Fibroblast of lung (primary cell): ENCODE measurements around the gene TMEM8B.

Experiments used
- CTCF ChIP-seq, 2 donors: IDR thresholded peaks in 1 of 2; conservative IDR thresholded peaks in 1 of 2; 1 replicate in 1 of 2; 2 replicates in 1 of 2; pipeline ENCODE4 v1.5.1; 2011 to 2012; ENCODE audit warnings: low read length in 2 of 2, control low read depth in 1 of 2, inconsistent platforms in 1 of 2, low read depth in 1 of 2, mild to moderate bottlenecking in 1 of 2
- EZH2 ChIP-seq: IDR thresholded peaks from 2 replicates; pipeline ENCODE4 v1.5.1; 2012; ENCODE audit warnings: low read length, control low read depth, mild to moderate bottlenecking; ENCODE audit errors: missing control alignments

DNA sequence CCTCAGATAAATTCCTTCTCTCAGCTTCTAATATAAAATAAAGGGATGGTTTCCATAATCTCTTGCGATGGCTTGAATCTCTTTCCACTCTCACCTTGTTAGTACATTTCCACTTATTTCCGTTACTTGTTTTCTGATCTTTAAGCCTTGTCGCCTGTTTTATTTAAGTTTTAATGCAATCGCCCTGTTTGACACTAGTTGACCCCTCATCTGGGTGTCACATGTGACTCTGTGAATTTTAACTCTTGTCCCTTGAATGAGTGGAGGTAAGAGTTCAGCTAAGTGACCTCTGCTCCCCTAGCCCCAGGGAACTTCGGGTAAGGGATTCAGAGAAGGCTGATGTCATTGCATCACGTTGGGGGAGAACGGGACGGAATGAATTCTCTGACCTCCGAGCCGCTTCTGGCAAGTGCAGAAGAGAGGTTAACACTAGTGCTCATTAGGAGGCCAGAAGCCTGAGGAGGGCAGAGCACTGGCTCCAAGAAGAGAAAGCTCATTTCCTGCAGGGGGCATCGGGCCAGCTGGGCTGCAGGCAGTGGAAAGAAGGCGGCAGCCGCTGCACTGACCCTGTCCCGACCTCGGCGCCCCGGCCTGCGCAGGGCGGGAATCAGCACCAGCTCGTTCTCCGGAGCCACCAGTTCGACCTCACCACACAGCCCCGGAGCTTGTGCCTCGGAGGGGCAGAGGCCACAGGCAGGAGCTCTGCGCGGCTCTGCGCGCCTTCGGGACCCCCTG, 14.8 kb upstream of the TMEM8B start:
- TF ChIP-seq CTCF (conservative IDR thresholded peaks at IDR 0.05 in 1 of 2, IDR thresholded peaks at IDR 0.05 in 1 of 2; ENCODE audit: low read depth in 1 of 2, low read length in 2 of 2): peak in 1 of 2 donors; percentile 40
- no peak for TF ChIP-seq EZH2
